GM23248 (cell line): ENCODE measurements around the gene MTFR1L. TPM values are rescaled to one million over a fixed set of nuclear protein-coding genes. Genes with fewer than 3 reads are reported as not detected.

Experiments used
- DNase-seq: peaks from one replicate; pipeline ENCODE4 v3.0.0-alpha.2; 2015
- H2AFZ ChIP-seq: fragments of 200-600 bp; sonication (generic); 2 replicates; pipeline ENCODE4 v1.6.1; 2016; ENCODE audit warnings: antibody characterized with exemption
- H3F3A ChIP-seq: fragments of 200-600 bp; sonication (generic); 2 replicates; pipeline ENCODE4 v1.6.1; 2016; ENCODE audit warnings: mild to moderate bottlenecking, antibody characterized with exemption, mixed run types; ENCODE audit not compliant: insufficient read depth
- H3K27ac ChIP-seq: fragments of 200-600 bp; sonication (generic); 2 replicates; pipeline ENCODE4 v1.5.1; 2016; ENCODE audit warnings: mild to moderate bottlenecking
- H3K27me3 ChIP-seq: fragments of 200-600 bp; sonication (generic); replicated peaks from 2 replicates; pipeline ENCODE4 v1.6.1; 2016; ENCODE audit warnings: mild to moderate bottlenecking; ENCODE audit not compliant: insufficient read depth
- H3K36me3 ChIP-seq: fragments of 200-600 bp; sonication (generic); 2 replicates; pipeline ENCODE4 v1.6.1; 2016; ENCODE audit warnings: low read depth, mild to moderate bottlenecking
- H3K4me1 ChIP-seq: fragments of 200-600 bp; sonication (generic); 2 replicates; pipeline ENCODE4 v1.6.1; 2016; ENCODE audit warnings: mild to moderate bottlenecking; ENCODE audit not compliant: insufficient read depth
- H3K4me2 ChIP-seq: fragments of 200-600 bp; sonication (generic); one replicate; pipeline ENCODE4 v1.6.1; 2016; ENCODE audit warnings: mild to moderate bottlenecking; ENCODE audit not compliant: unreplicated experiment
- H3K4me3 ChIP-seq: fragments of 200-600 bp; sonication (generic); 2 replicates; pipeline ENCODE4 v1.5.1; 2016; ENCODE audit warnings: mild to moderate bottlenecking
- H3K79me2 ChIP-seq: fragments of 200-600 bp; sonication (generic); 2 replicates; pipeline ENCODE4 v1.6.1; 2016; ENCODE audit warnings: mild to moderate bottlenecking; ENCODE audit not compliant: insufficient read depth
- H3K9ac ChIP-seq: fragments of 200-600 bp; sonication (generic); 2 replicates; pipeline ENCODE4 v1.6.1; 2016; ENCODE audit warnings: mild to moderate bottlenecking
- H3K9me2 ChIP-seq: fragments of 200-600 bp; sonication (generic); 2 replicates; pipeline ENCODE4 v1.6.1; 2016; ENCODE audit warnings: mixed run types, mild to moderate bottlenecking, moderate library complexity; ENCODE audit not compliant: insufficient read depth
- H3K9me3 ChIP-seq: fragments of 200-600 bp; sonication (generic); one replicate; pipeline ENCODE4 v1.6.1; 2017; ENCODE audit warnings: low read depth
- H4K20me1 ChIP-seq: fragments of 200-600 bp; sonication (generic); 2 replicates; pipeline ENCODE4 v1.6.0; 2016; ENCODE audit not compliant: insufficient read depth
- EZH2 ChIP-seq: fragments of 200-600 bp; sonication (generic); IDR thresholded peaks from 2 replicates; pipeline ENCODE4 v1.6.1; 2018; ENCODE audit warnings: antibody characterized with exemption, mild to moderate bottlenecking; ENCODE audit not compliant: insufficient read depth, poor library complexity, severe bottlenecking
- EZH2phosphoT487 ChIP-seq: fragments of 200-600 bp; sonication (generic); IDR thresholded peaks from 2 replicates; pipeline ENCODE4 v1.6.1; 2018; ENCODE audit warnings: antibody characterized with exemption, moderate library complexity, mild to moderate bottlenecking, low read depth; ENCODE audit not compliant: insufficient read depth
- WGBS, 2 experiments: methylation state at CpG; one replicate each; pipeline ENCODE4 v1.1.6; 2015 to 2017; ENCODE audit warnings: low lambda C conversion rate in 2 of 2, low coverage in 1 of 2; ENCODE audit errors: missing lambda C conversion rate in 2 of 2; 5-methylcytosine and 5-hydroxymethylcytosine counted together
- in situ Hi-C: fragments of 300-500 bp; cut with MboI; formaldehyde crosslinking; loops from 2 replicates; pipeline ENCODE4 v1.15.0; 2020
- polyA plus RNA-seq: library from polyadenylated mRNA; unstranded; fragments of >200 nt; fragmentation: Nextera tagmentation; extraction: Ambion mirVana; gene quantifications from 2 replicates; pipeline ENCODE4 v1.2.1, GENCODE V29; 2016
- total RNA-seq: library from RNA; depleted of rRNA; stranded (reverse); fragments of >200 nt; shearing (Covaris generic); gene quantifications from 2 replicates; pipeline ENCODE4 v1.2.3, GENCODE V29; 2014

The MTFR1L gene
- total and polyA plus RNA-seq, 2 experiments from 2014 or later: 57.2 to 78.1 TPM

GRCh38 chr1:25874635-25875153, 54.9 kb downstream of the MTFR1L start:
- Histone ChIP-seq H3K9me2 (no peaks in the 10 kb centered on the region), H2AFZ (peak overlapping the region; percentile 79), H3F3A (peaks cover 9% of the 10 kb centered on the region), H3K27ac (no peak overlapping the region), H3K4me2 (peak overlapping the region; percentile 72), H3K9me3 (no peaks in the 10 kb centered on the region), H3K9ac (peak overlapping the region; percentile 83), H3K4me3 (peak overlapping the region; percentile 78), H3K79me2 (peaks cover 37% of the 10 kb centered on the region), H4K20me1 (no peaks in the 10 kb centered on the region), H3K4me1 (peaks cover 4% of the 10 kb centered on the region; the same call in 1 of the 2 replicates), H3K27me3 (no peaks in the 10 kb centered on the region), H3K36me3 (0 out of 2 replicates have a peak, but pooled peaks cover 1% of the 10 kb centered on the region)
- TF ChIP-seq EZH2phosphoT487: no peak
- TF ChIP-seq EZH2: no peak
- WGBS, 2 experiments: 36 to 42% methylated on average over 5 to 8 of the region's 8 CpGs
- DNase-seq: no peak
- in situ Hi-C loops: no loop called here

GRCh38 chr1:25875154-25875855, 55.6 kb downstream of the MTFR1L start, which contains the start of gene PAQR7:
Gene PAQR7 (minus strand): TSS chr1:25875708. CDS start chr1:25863839, 11,869 bp downstream.
- H3K9me2 ChIP-seq: no peaks in the 10 kb centered on the region
- H3F3A ChIP-seq: peaks cover 9% of the 10 kb centered on the region
- DNase-seq: peak; percentile 86
- H2AFZ ChIP-seq: peak within 1 kb of the TSS; percentile 79
- H3K36me3 ChIP-seq: no peaks in the 10 kb centered on the region
- 1 to 2% methylated on average over 34 to 58 of the region's 75 CpGs for WGBS, 2 experiments
- peak within 1 kb of the TSS; percentile 72 for H3K4me2 ChIP-seq
- in situ Hi-C loops: no loop called here
- H3K27me3 ChIP-seq: no peaks in the 10 kb centered on the region
- H3K27ac ChIP-seq: peak within 1 kb of the TSS; percentile 41
- peaks cover 37% of the 10 kb centered on the region for H3K79me2 ChIP-seq
- no peaks in the 10 kb centered on the region for H4K20me1 ChIP-seq
- peak within 1 kb of the TSS; percentile 78 for H3K4me3 ChIP-seq
- peaks cover 4% of the 10 kb centered on the region; the same call in 1 of the 2 replicates for H3K4me1 ChIP-seq
- H3K9me3 ChIP-seq: no peaks in the 10 kb centered on the region
- peak within 1 kb of the TSS; percentile 83 for H3K9ac ChIP-seq
- no peak for TF ChIP-seq EZH2phosphoT487
- TF ChIP-seq EZH2: no peak

GRCh38 chr1:25875856-25876692, 56.3 kb downstream of the MTFR1L start:
- Histone ChIP-seq H3K27ac (peak overlapping the region; percentile 41), H3K9me2 (no peaks in the 10 kb centered on the region), H3F3A (peaks cover 9% of the 10 kb centered on the region), H3K9ac (peak overlapping the region; percentile 83), H4K20me1 (no peaks in the 10 kb centered on the region), H2AFZ (peak overlapping the region; percentile 79), H3K9me3 (no peaks in the 10 kb centered on the region), H3K79me2 (peaks cover 37% of the 10 kb centered on the region), H3K4me2 (peak overlapping the region; percentile 72), H3K4me3 (peak overlapping the region; percentile 78), H3K36me3 (no peaks in the 10 kb centered on the region), H3K27me3 (no peaks in the 10 kb centered on the region), H3K4me1 (peaks cover 4% of the 10 kb centered on the region; the same call in 1 of the 2 replicates)
- in situ Hi-C loops: no loop called here
- DNase-seq: no peak
- TF ChIP-seq EZH2 (no peak), EZH2phosphoT487 (no peak)
- WGBS, 2 experiments: 33 to 57% methylated on average over 16 to 26 of the region's 32 CpGs

- no peak overlapping the region for H3K4me2 ChIP-seq
- no peaks in the 10 kb centered on the region for H4K20me1 ChIP-seq
- peaks cover 9% of the 10 kb centered on the region for H3F3A ChIP-seq
- peaks cover 4% of the 10 kb centered on the region; the same call in 1 of the 2 replicates for H3K4me1 ChIP-seq
- H3K4me3 ChIP-seq: no peak overlapping the region
- in situ Hi-C loops: no loop called here
- no peaks in the 10 kb centered on the region for H3K9me3 ChIP-seq
- H3K9me2 ChIP-seq: no peaks in the 10 kb centered on the region
- no peak for TF ChIP-seq EZH2
- no peak for TF ChIP-seq EZH2phosphoT487
- no peaks in the 10 kb centered on the region for H3K36me3 ChIP-seq
- H2AFZ ChIP-seq: no peak overlapping the region
- H3K79me2 ChIP-seq: peaks cover 32% of the 10 kb centered on the region
- WGBS, 2 experiments: 92 to 96% methylated on average over 2 of the region's 2 CpGs
- no peak for DNase-seq
- H3K27ac ChIP-seq: no peak overlapping the region
- no peaks in the 10 kb centered on the region for H3K27me3 ChIP-seq
- H3K9ac ChIP-seq: no peak overlapping the region
Observed at GRCh38 chr1:25876693-25877077, 56.9 kb downstream of the MTFR1L start.
